Mucosa of descending colon (tissue), 3 donors: ENCODE data around the gene PTPRD. TPM values are rescaled to one million over a fixed set of nuclear protein-coding genes. Genes with fewer than 3 reads are reported as not detected.

Experiments used
- ATAC-seq: fragments of 200-7000 bp; cut with Tn5 transposase; one replicate; pipeline ENCODE4 v1.9.1; 2020; ENCODE audit warnings: mild to moderate bottlenecking, moderate library complexity
- DNase-seq, 3 donors: peaks; one replicate each; pipeline ENCODE4 v3.0.0-alpha.2; 2020
- H3K36me3 ChIP-seq: fragments of 200-600 bp; one replicate; pipeline ENCODE4 v1.8.0; 2021; ENCODE audit warnings: low read depth, mild to moderate bottlenecking
- H3K4me1 ChIP-seq: fragments of 200-600 bp; one replicate; pipeline ENCODE4 v1.8.0; 2021; ENCODE audit warnings: low read depth, mild to moderate bottlenecking
- H3K4me3 ChIP-seq: fragments of 200-600 bp; one replicate; pipeline ENCODE4 v1.8.0; 2021; ENCODE audit warnings: mild to moderate bottlenecking
- H3K9me3 ChIP-seq: fragments of 200-600 bp; one replicate; pipeline ENCODE4 v1.8.0; 2021; ENCODE audit warnings: mild to moderate bottlenecking
- CTCF ChIP-seq: fragments of 200-600 bp; IDR thresholded peaks from one replicate; pipeline ENCODE4 v1.8.0; 2022; ENCODE audit warnings: antibody characterized with exemption, mild to moderate bottlenecking
- intact Hi-C, 2 donors: fragments of 100-400 bp; cut with DNase I in 1 of 2; cut with micrococcal nuclease in 1 of 2; formaldehyde crosslinking; loops; one replicate each; pipeline versions ENCODE4 v1.11.0 to v1.11.1; 2022; cut with DNase I, micrococcal nuclease
- total RNA-seq, 3 donors: library from RNA; stranded (reverse); fragmentation: NEBNext Ultra II Directional in 2 of 3; extraction: Animal tissue kit (Norgen Biotek cat#: 25700) in 2 of 3; gene quantifications; one replicate each; pipeline versions ENCODE4 v1.2.1 to v1.2.4, GENCODE V29; 2021 to 2023
- donor health status: DM: no; HTN: no; CAD: no; lungs with moderate emphysema.
- donor health status: DM: no; HTN: no; CAD: no.
- donor health status: DM: no; HTN: yes; CAD: no.

PTPRD gene
- total RNA-seq, 3 donors from 2014 or later: 52.7 to 128 (median 113) TPM

GRCh38 chr9:9893837-9894236 lies 719.0 kb downstream of the PTPRD start:
- Histone ChIP-seq H3K36me3 (no peaks in the 10 kb centered on the region), H3K9me3 (no peaks in the 10 kb centered on the region), H3K4me1 (no peaks in the 10 kb centered on the region), H3K4me3 (no peak overlapping the region)
- DNase-seq (no peak), ATAC-seq (no peak)
- intact Hi-C loops: no loop called here
- TF ChIP-seq CTCF: no peak

- intact Hi-C loops: no loop called here
- Histone ChIP-seq H3K4me1 (no peaks in the 10 kb centered on the region), H3K9me3 (no peaks in the 10 kb centered on the region), H3K36me3 (no peaks in the 10 kb centered on the region), H3K4me3 (no peak overlapping the region)
- ATAC-seq (no peak), DNase-seq (no peak)
- TF ChIP-seq CTCF: no peak
These were observed 720.6 kb downstream of the PTPRD start for GRCh38 chr9:9892217-9892616.

- DNase-seq (no peak), ATAC-seq (no peak)
- H3K9me3 ChIP-seq: no peaks in the 10 kb centered on the region
- intact Hi-C loops: no loop called here
- H3K36me3 ChIP-seq: no peaks in the 10 kb centered on the region
- no peaks in the 10 kb centered on the region for H3K4me1 ChIP-seq
- no peak for TF ChIP-seq CTCF
- no peak overlapping the region for H3K4me3 ChIP-seq
These were observed 731.1 kb downstream of the PTPRD start for GRCh38 chr9:9881692-9882091.

- H3K9me3 ChIP-seq: no peaks in the 10 kb centered on the region
- no peak for ATAC-seq
- intact Hi-C loops: no loop called here
These were observed 738.5 kb downstream of the PTPRD start for GRCh38 chr9:9874270-9874669.

GRCh38 chr9:9862235-9862810 lies 750.5 kb downstream of the PTPRD start:
- Histone ChIP-seq H3K4me1 (no peaks in the 10 kb centered on the region), H3K4me3 (no peak overlapping the region), H3K9me3 (no peaks in the 10 kb centered on the region), H3K36me3 (no peaks in the 10 kb centered on the region)
- intact Hi-C loops: no loop called here
- DNase-seq (no peak), ATAC-seq (no peak)
- no peak for TF ChIP-seq CTCF

More at GRCh38 chr9:9874270-9874669, 738.5 kb downstream of the PTPRD start:
- H3K4me1 ChIP-seq: no peaks in the 10 kb centered on the region
- no peak for TF ChIP-seq CTCF
- no peak for DNase-seq
- no peaks in the 10 kb centered on the region for H3K36me3 ChIP-seq
- no peak overlapping the region for H3K4me3 ChIP-seq
